GM23248 (cell line): Measurements from ENCODE around the gene SASS6. TPM values are rescaled to one million over a fixed set of nuclear protein-coding genes. Genes with fewer than 3 reads are reported as not detected.

Experiments
- DNase-seq: peaks from one replicate; pipeline ENCODE4 v3.0.0-alpha.2; 2015
- H2AFZ ChIP-seq: fragments of 200-600 bp; sonication (generic); 2 replicates; pipeline ENCODE4 v1.6.1; 2016; ENCODE audit warnings: antibody characterized with exemption
- H3F3A ChIP-seq: fragments of 200-600 bp; sonication (generic); 2 replicates; pipeline ENCODE4 v1.6.1; 2016; ENCODE audit warnings: mild to moderate bottlenecking, antibody characterized with exemption, mixed run types; ENCODE audit not compliant: insufficient read depth
- H3K27ac ChIP-seq: fragments of 200-600 bp; sonication (generic); 2 replicates; pipeline ENCODE4 v1.5.1; 2016; ENCODE audit warnings: mild to moderate bottlenecking
- H3K27me3 ChIP-seq: fragments of 200-600 bp; sonication (generic); replicated peaks from 2 replicates; pipeline ENCODE4 v1.6.1; 2016; ENCODE audit warnings: mild to moderate bottlenecking; ENCODE audit not compliant: insufficient read depth
- H3K36me3 ChIP-seq: fragments of 200-600 bp; sonication (generic); 2 replicates; pipeline ENCODE4 v1.6.1; 2016; ENCODE audit warnings: low read depth, mild to moderate bottlenecking
- H3K4me1 ChIP-seq: fragments of 200-600 bp; sonication (generic); 2 replicates; pipeline ENCODE4 v1.6.1; 2016; ENCODE audit warnings: mild to moderate bottlenecking; ENCODE audit not compliant: insufficient read depth
- H3K4me2 ChIP-seq: fragments of 200-600 bp; sonication (generic); one replicate; pipeline ENCODE4 v1.6.1; 2016; ENCODE audit warnings: mild to moderate bottlenecking; ENCODE audit not compliant: unreplicated experiment
- H3K4me3 ChIP-seq: fragments of 200-600 bp; sonication (generic); 2 replicates; pipeline ENCODE4 v1.5.1; 2016; ENCODE audit warnings: mild to moderate bottlenecking
- H3K79me2 ChIP-seq: fragments of 200-600 bp; sonication (generic); 2 replicates; pipeline ENCODE4 v1.6.1; 2016; ENCODE audit warnings: mild to moderate bottlenecking; ENCODE audit not compliant: insufficient read depth
- H3K9ac ChIP-seq: fragments of 200-600 bp; sonication (generic); 2 replicates; pipeline ENCODE4 v1.6.1; 2016; ENCODE audit warnings: mild to moderate bottlenecking
- H3K9me2 ChIP-seq: fragments of 200-600 bp; sonication (generic); 2 replicates; pipeline ENCODE4 v1.6.1; 2016; ENCODE audit warnings: mixed run types, mild to moderate bottlenecking, moderate library complexity; ENCODE audit not compliant: insufficient read depth
- H3K9me3 ChIP-seq: fragments of 200-600 bp; sonication (generic); one replicate; pipeline ENCODE4 v1.6.1; 2017; ENCODE audit warnings: low read depth
- H4K20me1 ChIP-seq: fragments of 200-600 bp; sonication (generic); 2 replicates; pipeline ENCODE4 v1.6.0; 2016; ENCODE audit not compliant: insufficient read depth
- EZH2 ChIP-seq: fragments of 200-600 bp; sonication (generic); IDR thresholded peaks from 2 replicates; pipeline ENCODE4 v1.6.1; 2018; ENCODE audit warnings: antibody characterized with exemption, mild to moderate bottlenecking; ENCODE audit not compliant: insufficient read depth, poor library complexity, severe bottlenecking
- EZH2phosphoT487 ChIP-seq: fragments of 200-600 bp; sonication (generic); IDR thresholded peaks from 2 replicates; pipeline ENCODE4 v1.6.1; 2018; ENCODE audit warnings: antibody characterized with exemption, moderate library complexity, mild to moderate bottlenecking, low read depth; ENCODE audit not compliant: insufficient read depth
- WGBS, 2 experiments: methylation state at CpG; one replicate each; pipeline ENCODE4 v1.1.6; 2015 to 2017; ENCODE audit warnings: low lambda C conversion rate in 2 of 2, low coverage in 1 of 2; ENCODE audit errors: missing lambda C conversion rate in 2 of 2; 5-methylcytosine and 5-hydroxymethylcytosine counted together
- in situ Hi-C: fragments of 300-500 bp; cut with MboI; formaldehyde crosslinking; loops from 2 replicates; pipeline ENCODE4 v1.15.0; 2020
- polyA plus RNA-seq: library from polyadenylated mRNA; unstranded; fragments of >200 nt; fragmentation: Nextera tagmentation; extraction: Ambion mirVana; gene quantifications from 2 replicates; pipeline ENCODE4 v1.2.1, GENCODE V29; 2016
- small RNA-seq: library from RNA; depleted of rRNA; stranded (forward); fragments of <200 nt; gene quantifications from one replicate; pipeline ENCODE3, GENCODE V24; 2014; ENCODE audit warnings: low read depth, low replicate concordance
- total RNA-seq: library from RNA; depleted of rRNA; stranded (reverse); fragments of >200 nt; shearing (Covaris generic); gene quantifications from 2 replicates; pipeline ENCODE4 v1.2.3, GENCODE V29; 2014; rRNA removed

The SASS6 gene
- total and polyA plus RNA-seq, 2 experiments from 2014 or later: 2.3 to 2.4 TPM

DNA sequence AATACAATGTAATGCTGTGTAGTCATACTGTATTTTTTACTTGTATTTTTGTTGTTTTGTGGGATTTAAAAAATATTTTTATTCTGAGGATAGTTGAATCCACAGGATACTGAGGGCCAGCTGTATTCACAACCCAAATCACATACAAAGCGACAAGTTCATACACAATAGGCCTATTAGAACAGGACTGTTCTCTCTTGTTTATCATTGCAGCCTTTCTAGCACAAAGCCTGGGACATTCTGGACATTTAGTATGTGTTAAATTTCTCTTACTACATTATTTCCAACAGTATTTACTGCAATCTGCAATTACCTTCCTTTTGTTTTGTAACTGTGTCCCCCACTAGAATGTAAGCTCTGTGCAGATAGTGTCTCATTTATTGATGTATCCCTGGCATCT is 97.5 kb downstream of the SASS6 start:
- H3K79me2 ChIP-seq: peaks cover 17% of the 10 kb centered on the region

DNA sequence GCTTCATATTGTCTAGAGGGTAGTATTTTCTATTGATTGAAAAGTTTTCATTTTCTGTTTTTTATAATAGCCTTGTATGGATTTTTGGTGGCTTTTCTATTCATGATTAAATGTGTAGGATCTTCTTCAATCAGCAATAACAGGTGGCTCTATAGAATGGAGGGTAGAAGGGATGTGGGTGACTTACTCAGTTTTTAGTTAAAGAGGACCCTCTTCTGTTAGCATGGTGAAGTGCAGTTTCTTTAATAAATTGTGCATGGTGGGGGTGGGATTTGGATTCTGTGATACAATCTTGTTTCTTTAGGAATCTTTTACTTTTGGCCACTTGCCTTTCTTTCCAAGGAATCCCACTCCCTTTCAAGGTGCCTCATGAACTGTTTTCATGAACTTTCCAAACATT is 98.3 kb downstream of the SASS6 start:
- H3K9me2 ChIP-seq: no peaks in the 10 kb centered on the region
- no peak for TF ChIP-seq EZH2
- no peak for TF ChIP-seq EZH2phosphoT487
- no peaks in the 10 kb centered on the region for H4K20me1 ChIP-seq
- DNase-seq: peak; percentile 47
- peaks cover 10% of the 10 kb centered on the region; the same call in 1 of the 2 replicates for H3K4me1 ChIP-seq
- no peak overlapping the region for H3K9ac ChIP-seq
- H3K27ac ChIP-seq: no peak overlapping the region
- H3K36me3 ChIP-seq: no peaks in the 10 kb centered on the region
- in situ Hi-C loops: no loop called here
- H3K4me3 ChIP-seq: no peak overlapping the region
- no peaks in the 10 kb centered on the region for H3K9me3 ChIP-seq
- peaks cover 10% of the 10 kb centered on the region for H3K79me2 ChIP-seq
- peaks cover 10% of the 10 kb centered on the region for H3F3A ChIP-seq
- H3K27me3 ChIP-seq: no peaks in the 10 kb centered on the region
- no peak overlapping the region for H3K4me2 ChIP-seq
- no peak overlapping the region for H2AFZ ChIP-seq

More for the DNA sequence above, 97.5 kb downstream of the SASS6 start:
- H3K4me3 ChIP-seq: no peak overlapping the region
- no peak overlapping the region for H3K4me2 ChIP-seq
- peaks cover 17% of the 10 kb centered on the region for H3K4me1 ChIP-seq
- H4K20me1 ChIP-seq: 0 out of 2 replicates have a peak, but pooled peaks cover 4% of the 10 kb centered on the region
- no peaks in the 10 kb centered on the region for H3K9me3 ChIP-seq
- no peak overlapping the region for H3K27ac ChIP-seq
- no peaks in the 10 kb centered on the region for H3K27me3 ChIP-seq
- no peak overlapping the region for H2AFZ ChIP-seq
- no peak overlapping the region for H3K9ac ChIP-seq
- WGBS, 2 experiments: 93 to 94% methylated on average over 1 of the region's 1 CpG
- H3K36me3 ChIP-seq: no peaks in the 10 kb centered on the region
- in situ Hi-C loops: no loop called here
- TF ChIP-seq EZH2 (no peak), EZH2phosphoT487 (no peak)
- DNase-seq: no peak
- peaks cover 18% of the 10 kb centered on the region for H3F3A ChIP-seq
- H3K9me2 ChIP-seq: no peaks in the 10 kb centered on the region

Small RNA genes within 50 kb of the gene (small RNA-seq; reads per million reads assigned to genes)
- gene AC093019.1: 0.43 reads per million

Other genes starting within 250 kb of the SASS6 start
- 35.7 and 46.0 TPM in 2 replicates for gene SLC35A3, start 162.9 kb downstream of the SASS6 start, total RNA-seq
- 30.7 and 31.1 TPM in 2 replicates for gene SLC35A3, start 162.9 kb downstream of the SASS6 start, polyA plus RNA-seq
- 14.2 and 19.9 TPM in 2 replicates for gene TRMT13, start 233 bp upstream of the SASS6 start, total RNA-seq
- 10.5 and 11.4 TPM in 2 replicates for gene TRMT13, start 233 bp upstream of the SASS6 start, polyA plus RNA-seq
- not detected in 2 replicates for gene LRRC39, start 45.3 kb upstream of the SASS6 start, total RNA-seq
- 0.21 TPM in 1 of 2 replicates, not detected in the other for gene LRRC39, start 45.3 kb upstream of the SASS6 start, polyA plus RNA-seq
- gene DBT, start 116.9 kb upstream of the SASS6 start, total RNA-seq: 4.2 and 5.3 TPM in 2 replicates
- gene DBT, start 116.9 kb upstream of the SASS6 start, polyA plus RNA-seq: 6.4 and 7.4 TPM in 2 replicates
- 42.7 and 66.4 TPM in 2 replicates for gene RTCA, start 133.3 kb upstream of the SASS6 start, total RNA-seq
- gene RTCA, start 133.3 kb upstream of the SASS6 start, polyA plus RNA-seq: 55.1 and 56.7 TPM in 2 replicates
- gene CDC14A, start 219.6 kb upstream of the SASS6 start, total RNA-seq: 1.5 and 5.6 TPM in 2 replicates
- gene CDC14A, start 219.6 kb upstream of the SASS6 start, polyA plus RNA-seq: 1.5 and 1.8 TPM in 2 replicates